Esophagus muscularis mucosa (tissue), 4 donors: ENCODE results near the gene PCDHGA5. TPM values are rescaled to one million over a fixed set of nuclear protein-coding genes. Genes with fewer than 3 reads are reported as not detected.
"Not testable (repeated sequence)": the region's sequence is repeated elsewhere in the genome, so short reads cannot be mapped to it uniquely, and the experiment has no call there.

Experiments
- DNase-seq: peaks from one replicate; pipeline ENCODE4 v3.0.0-alpha.2; 2017; ENCODE audit errors: extremely low spot score
- H3K27ac ChIP-seq, 4 donors: fragments of 200-600 bp; sonication (generic); replicated peaks in 1 of 4; 1 replicate in 3 of 4; 2 replicates in 1 of 4; pipeline ENCODE4 v1.5.1; 2016 to 2019; ENCODE audit warnings: mild to moderate bottlenecking in 1 of 4
- H3K27me3 ChIP-seq, 4 donors: fragments of 200-600 bp; sonication (generic); one replicate each; pipeline versions ENCODE4 v1.5.1 to v1.6.0; 2016 to 2019
- H3K36me3 ChIP-seq, 4 donors: fragments of 200-600 bp; sonication (generic); one replicate each; pipeline ENCODE4 v1.5.1; 2016 to 2019
- H3K4me1 ChIP-seq, 4 donors: fragments of 200-600 bp; sonication (generic); one replicate each; pipeline ENCODE4 v1.5.1; 2016 to 2019
- H3K4me3 ChIP-seq, 4 donors: fragments of 200-600 bp; sonication (generic); 1 replicate in 2 of 4; 2 replicates in 2 of 4; pipeline ENCODE4 v1.5.1; 2016 to 2019; ENCODE audit warnings: mild to moderate bottlenecking in 4 of 4, moderate library complexity in 1 of 4
- H3K9me3 ChIP-seq, 4 donors: fragments of 200-600 bp; sonication (generic); 1 replicate in 3 of 4; 2 replicates in 1 of 4; pipeline ENCODE4 v1.5.1; 2016 to 2019
- EP300 ChIP-seq: sonication (generic); formaldehyde crosslinking; IDR thresholded peaks from one replicate; pipeline ENCODE4 v1.6.1; 2017; ENCODE audit warnings: antibody characterized with exemption
- POLR2A ChIP-seq: fragments of 450-650 bp; IDR thresholded peaks from one replicate; pipeline ENCODE4 v1.6.1; 2017; ENCODE audit warnings: antibody characterized with exemption, moderate library complexity, mild to moderate bottlenecking, low read depth
- POLR2AphosphoS5 ChIP-seq, 2 donors: sonication (generic); formaldehyde crosslinking; IDR thresholded peaks; one replicate each; pipeline ENCODE4 v1.6.1; 2017; ENCODE audit warnings: antibody characterized with exemption in 2 of 2
- WGBS: methylation state at CpG from one replicate; pipeline ENCODE4 v1.1.5; 2018; 5-methylcytosine and 5-hydroxymethylcytosine counted together
- intact Hi-C: fragments of 100-400 bp; cut with DNase I; formaldehyde crosslinking; loops from one replicate; pipeline ENCODE4 v1.15.1; 2023
- total RNA-seq, 4 donors: library from RNA; depleted of rRNA; stranded (reverse); fragments of >200 nt; gene quantifications; one replicate each; pipeline versions ENCODE4 v1.1.0 to v1.2.1, GENCODE V29; 2016
- TF ChIP-seq, protein P1 (sequence below), 3 experiments: fragments of 200-600 bp in 2 of 3; fragments of 450-650 bp in 1 of 3; sonication (generic) in 2 of 3; IDR thresholded peaks; one replicate each; pipeline ENCODE4 v1.5.1; 2017 to 2019; ENCODE audit warnings: antibody characterized with exemption in 3 of 3, mild to moderate bottlenecking in 2 of 3, moderate library complexity in 1 of 3

The PCDHGA5 gene
- total RNA-seq, 4 donors from 2014 or later, result 2.6 to 5.4 (median 4.7) TPM

DNA sequence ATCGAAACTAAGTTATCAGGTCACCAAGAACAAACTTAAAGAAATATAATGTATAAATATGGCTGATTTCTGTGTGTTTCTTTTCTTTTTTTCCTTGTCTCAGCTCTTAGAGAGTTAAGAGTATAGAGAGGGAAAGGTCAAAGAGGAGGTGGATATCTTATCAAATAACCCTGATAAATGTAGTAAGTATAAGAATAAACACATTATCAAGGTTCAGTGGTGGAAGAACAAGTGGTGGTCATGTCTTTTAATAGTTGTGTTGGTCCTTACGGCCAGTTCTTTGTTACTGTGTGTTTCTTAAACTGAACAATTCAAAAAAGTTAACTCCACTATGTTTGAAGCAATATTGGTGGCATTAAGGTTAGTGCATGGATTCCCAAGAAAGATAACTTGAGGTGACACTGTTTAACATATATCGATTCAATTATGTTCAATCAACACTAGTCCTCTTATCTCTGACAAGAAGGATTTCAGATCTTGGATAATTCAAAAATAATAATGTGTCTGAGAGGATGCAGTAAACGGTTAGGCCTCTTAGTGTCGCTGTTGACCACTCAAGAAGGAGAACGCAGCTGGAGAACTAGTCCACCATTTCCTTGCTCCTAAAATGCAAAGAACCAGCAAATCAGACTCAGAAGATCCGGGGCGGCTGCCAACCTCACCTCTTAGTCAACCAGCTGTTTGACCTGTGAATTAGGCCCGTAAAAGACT lies 20.6 kb upstream of the PCDHGA5 start, which contains the start of gene PCDHGA3:
TSS of gene PCDHGA3 (plus strand) at position 588 of the 711 bp plus-strand sequence. CDS start 205 bp downstream, outside the sequence.
- no peaks in the 10 kb centered on the region for H3K4me1 ChIP-seq
- WGBS, result 28% methylated on average over 9 of the region's 9 CpGs
- no peaks in the 10 kb centered on the region for H3K36me3 ChIP-seq
- peak within 1 kb of the TSS; percentile 26 to 30 (median 29) for H3K4me3 ChIP-seq
- peaks cover 0 to 60% (median 0%) of the 10 kb centered on the region in 4 donors for H3K27me3 ChIP-seq
- no peak for DNase-seq
- peaks cover 0 to 100% (median 81%) of the 10 kb centered on the region in 4 donors for H3K9me3 ChIP-seq
- no peak within 1 kb of the TSS for H3K27ac ChIP-seq
- intact Hi-C loops, result no loop called here
- TF ChIP-seq POLR2AphosphoS5 (IDR thresholded peaks at IDR 0.05) (no peak), EP300 (no peak), POLR2A (no peak)
- TF ChIP-seq, protein P1, sequence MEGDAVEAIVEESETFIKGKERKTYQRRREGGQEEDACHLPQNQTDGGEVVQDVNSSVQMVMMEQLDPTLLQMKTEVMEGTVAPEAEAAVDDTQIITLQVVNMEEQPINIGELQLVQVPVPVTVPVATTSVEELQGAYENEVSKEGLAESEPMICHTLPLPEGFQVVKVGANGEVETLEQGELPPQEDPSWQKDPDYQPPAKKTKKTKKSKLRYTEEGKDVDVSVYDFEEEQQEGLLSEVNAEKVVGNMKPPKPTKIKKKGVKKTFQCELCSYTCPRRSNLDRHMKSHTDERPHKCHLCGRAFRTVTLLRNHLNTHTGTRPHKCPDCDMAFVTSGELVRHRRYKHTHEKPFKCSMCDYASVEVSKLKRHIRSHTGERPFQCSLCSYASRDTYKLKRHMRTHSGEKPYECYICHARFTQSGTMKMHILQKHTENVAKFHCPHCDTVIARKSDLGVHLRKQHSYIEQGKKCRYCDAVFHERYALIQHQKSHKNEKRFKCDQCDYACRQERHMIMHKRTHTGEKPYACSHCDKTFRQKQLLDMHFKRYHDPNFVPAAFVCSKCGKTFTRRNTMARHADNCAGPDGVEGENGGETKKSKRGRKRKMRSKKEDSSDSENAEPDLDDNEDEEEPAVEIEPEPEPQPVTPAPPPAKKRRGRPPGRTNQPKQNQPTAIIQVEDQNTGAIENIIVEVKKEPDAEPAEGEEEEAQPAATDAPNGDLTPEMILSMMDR (IDR thresholded peaks at IDR 0.05), result peak in 1 of 3 experiments; percentile 15

DNA sequence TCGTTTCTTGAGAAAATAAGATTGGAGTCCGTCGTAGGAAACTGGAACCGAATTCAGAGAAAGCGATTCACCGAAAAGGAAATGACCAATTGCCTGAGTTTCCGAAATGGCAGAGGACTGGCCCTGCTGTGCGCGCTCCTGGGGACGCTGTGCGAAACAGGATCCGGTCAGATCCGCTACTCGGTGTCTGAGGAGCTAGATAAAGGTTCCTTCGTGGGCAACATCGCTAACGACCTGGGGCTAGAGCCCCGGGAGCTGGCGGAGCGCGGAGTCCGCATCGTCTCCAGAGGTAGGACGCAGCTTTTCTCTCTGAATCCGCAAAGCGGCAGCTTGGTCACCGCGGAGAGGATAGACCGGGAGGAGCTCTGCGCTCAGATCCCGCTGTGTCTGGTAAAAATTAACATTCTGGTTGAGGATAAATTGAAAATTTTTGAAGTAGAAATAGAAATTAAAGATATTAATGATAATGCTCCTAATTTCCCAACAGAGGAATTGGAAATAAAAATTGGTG lies 20.0 kb upstream of the PCDHGA5 start:
- H3K4me1 ChIP-seq, result no peaks in the 10 kb centered on the region
- H3K4me3 ChIP-seq, result peak overlapping the region; percentile 26 to 30 (median 29)
- TF ChIP-seq EP300 (no peak), POLR2AphosphoS5 (IDR thresholded peaks at IDR 0.05) (no peak), POLR2A (no peak)
- TF ChIP-seq, protein P1 (IDR thresholded peaks at IDR 0.05), result no peak
- no peak for DNase-seq
- peaks cover 0 to 54% (median 0%) of the 10 kb centered on the region in 4 donors for H3K27me3 ChIP-seq
- H3K36me3 ChIP-seq, result no peaks in the 10 kb centered on the region
- intact Hi-C loops, result no loop called here
- WGBS, result 23% methylated on average over 31 of the region's 31 CpGs
- H3K9me3 ChIP-seq, result peaks cover 0 to 98% (median 81%) of the 10 kb centered on the region in 4 donors
- H3K27ac ChIP-seq, result no peak overlapping the region

DNA sequence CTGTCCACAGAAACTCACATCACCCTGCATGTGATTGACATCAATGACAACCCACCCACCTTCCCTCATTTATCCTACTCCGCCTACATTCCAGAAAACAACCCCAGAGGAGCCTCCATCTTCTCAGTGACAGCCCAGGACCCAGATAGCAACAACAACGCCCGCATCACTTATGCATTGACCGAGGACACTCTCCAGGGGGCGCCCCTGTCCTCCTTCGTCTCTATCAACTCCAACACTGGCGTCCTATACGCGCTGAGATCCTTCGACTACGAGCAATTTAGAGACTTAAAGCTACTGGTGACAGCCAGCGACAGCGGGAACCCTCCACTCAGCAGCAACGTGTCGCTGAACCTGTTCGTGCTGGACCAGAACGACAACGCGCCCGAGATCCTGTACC lies 18.6 kb upstream of the PCDHGA5 start:
- H3K27me3 ChIP-seq, result peaks cover 0 to 50% (median 0%) of the 10 kb centered on the region in 4 donors
- intact Hi-C loops, result no loop called here
- no peak for TF ChIP-seq POLR2A
- WGBS, result 39% methylated on average over 13 of the region's 20 CpGs
- H3K27ac ChIP-seq, result no peak overlapping the region
- H3K36me3 ChIP-seq, result no peaks in the 10 kb centered on the region
- no peak for DNase-seq
- no peaks in the 10 kb centered on the region for H3K4me1 ChIP-seq
- H3K4me3 ChIP-seq, result no peak overlapping the region
- H3K9me3 ChIP-seq, result peaks cover 0 to 98% (median 78%) of the 10 kb centered on the region in 4 donors

DNA sequence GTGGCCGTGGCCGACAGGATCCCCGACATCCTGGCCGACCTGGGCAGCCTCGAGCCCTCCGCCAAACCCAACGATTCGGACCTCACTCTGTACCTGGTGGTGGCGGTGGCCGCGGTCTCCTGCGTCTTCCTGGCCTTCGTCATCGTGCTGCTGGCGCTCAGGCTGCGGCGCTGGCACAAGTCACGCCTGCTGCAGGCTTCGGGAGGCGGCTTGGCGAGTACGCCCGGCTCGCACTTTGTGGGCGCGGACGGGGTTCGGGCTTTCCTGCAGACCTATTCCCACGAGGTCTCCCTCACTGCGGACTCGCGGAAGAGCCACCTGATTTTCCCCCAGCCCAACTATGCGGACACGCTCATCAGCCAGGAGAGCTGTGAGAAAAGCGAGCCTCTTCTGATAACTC lies 17.9 kb upstream of the PCDHGA5 start:
- Histone ChIP-seq H3K9me3 (peaks cover 0 to 98% (median 80%) of the 10 kb centered on the region in 4 donors), H3K27me3 (peaks cover 0 to 48% (median 0%) of the 10 kb centered on the region in 4 donors)
- H3K36me3 ChIP-seq, H3K4me1 ChIP-seq, H3K27ac ChIP-seq, H3K4me3 ChIP-seq, intact Hi-C loops, DNase-seq: not testable (repeated sequence)
- 46% methylated on average over 8 of the region's 35 CpGs for WGBS

DNA sequence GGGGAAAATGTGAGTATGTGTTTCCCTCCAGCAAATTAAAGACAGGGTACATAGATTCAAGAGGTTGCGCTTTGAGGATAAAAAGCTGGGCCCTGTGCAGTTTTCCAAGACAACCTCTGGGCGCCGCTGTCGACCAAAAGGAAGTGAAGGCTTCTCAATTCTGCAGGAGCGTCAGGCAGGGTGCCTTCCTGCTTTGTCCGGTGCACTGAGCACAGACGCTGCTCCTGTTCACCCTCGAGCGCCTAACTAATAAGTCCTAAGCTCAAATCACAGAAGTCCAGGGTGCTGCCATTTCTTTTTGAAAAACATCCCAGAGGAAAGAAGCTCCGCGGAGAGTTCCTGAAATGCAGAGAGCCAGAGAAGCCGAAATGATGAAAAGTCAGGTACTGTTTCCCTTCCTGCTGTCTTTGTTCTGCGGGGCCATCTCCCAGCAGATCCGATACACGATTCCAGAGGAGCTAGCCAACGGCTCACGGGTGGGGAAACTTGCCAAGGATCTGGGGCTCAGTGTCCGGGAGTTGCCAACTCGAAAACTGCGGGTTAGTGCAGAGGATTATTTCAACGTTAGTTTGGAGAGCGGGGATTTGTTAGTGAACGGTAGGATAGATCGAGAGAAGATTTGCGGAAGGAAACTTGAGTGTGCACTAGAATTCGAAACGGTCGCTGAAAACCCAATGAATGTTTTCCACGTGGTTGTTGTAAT lies 13.9 kb upstream of the PCDHGA5 start, which contains the start of gene PCDHGB1:
TSS of gene PCDHGB1 (plus strand) at position 183 of the 703 bp plus-strand sequence. CDS start at position 345, 162 bp downstream.
- no peak for DNase-seq
- peaks cover 0 to 42% (median 3%) of the 10 kb centered on the region in 4 donors for H3K27me3 ChIP-seq
- peak within 1 kb of the TSS; percentile 22 to 37 (median 30) for H3K4me3 ChIP-seq
- intact Hi-C loops, result loop anchor here (10.0 kb wide), 1 partner anchor 215 kb away; no protein-coding TSS in a partner anchor
- WGBS, result 26% methylated on average over 26 of the region's 29 CpGs
- TF ChIP-seq POLR2A (no peak), POLR2AphosphoS5 (IDR thresholded peaks at IDR 0.05) (no peak), EP300 (no peak)
- TF ChIP-seq, protein P1 (IDR thresholded peaks at IDR 0.05), result peak; percentile 26 to 47 (median 31)
- H3K27ac ChIP-seq, result peak within 1 kb of the TSS in 1 of 4 donors; percentile 27
- H3K4me1 ChIP-seq, result no peaks in the 10 kb centered on the region
- no peaks in the 10 kb centered on the region for H3K36me3 ChIP-seq
- H3K9me3 ChIP-seq, result peaks cover 0 to 95% (median 87%) of the 10 kb centered on the region in 4 donors
